HG02885 (cell line): ENCODE measurements around the gene THTPA.
"Not testable (repeated sequence)": the region's sequence is repeated elsewhere in the genome, so short reads cannot be mapped to it uniquely, and the experiment has no call there.

Source experiments
- ATAC-seq: cut with Tn5 transposase; IDR thresholded peaks from one replicate; pipeline ENCODE4 v1.9.1; 2021; ENCODE audit warnings: mild to moderate bottlenecking; ENCODE audit not compliant: unreplicated experiment, poor library complexity

The THTPA gene

GRCh38 chr14:23608454-23608853 lies 52.4 kb downstream of the THTPA start:
- ATAC-seq: no peak

GRCh38 chr14:23609001-23609400 lies 52.9 kb downstream of the THTPA start:
- no peak for ATAC-seq

GRCh38 chr14:23609411-23610089 lies 53.5 kb downstream of the THTPA start:
- not testable (repeated sequence) for ATAC-seq
